Measurements from ENCODE around the gene TAS2R43.
"Not testable (repeated sequence)": the region's sequence is repeated elsewhere in the genome, so short reads cannot be mapped to it uniquely, and the experiment has no call there.

Gene TAS2R43

DNA sequence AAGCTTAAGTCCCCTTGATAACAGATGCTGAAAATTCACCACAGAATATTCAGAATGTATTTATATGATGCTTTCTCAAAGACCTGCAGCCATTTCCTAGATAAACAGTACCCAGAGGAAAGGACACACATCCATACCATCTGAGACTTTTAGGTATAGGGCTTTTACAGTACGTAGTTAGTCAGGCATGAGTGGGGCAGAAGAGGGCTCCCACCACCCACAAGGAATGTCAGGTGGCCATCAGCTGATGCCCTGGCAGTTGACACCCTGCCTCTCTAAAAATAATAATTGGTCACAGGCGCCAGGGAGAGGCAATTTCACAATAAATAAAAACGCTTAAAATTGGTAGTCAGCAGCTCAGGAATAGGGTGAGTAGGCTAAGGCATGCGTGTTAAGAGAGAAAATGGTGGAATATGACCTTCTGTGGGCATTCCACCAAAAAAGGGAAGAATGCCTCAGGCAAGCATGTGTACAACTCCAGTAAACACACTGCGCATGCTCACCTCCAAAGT lies 22.2 kb downstream of the TAS2R43 start:
- intact Hi-C loops (cut with DNase I), result no loop called here
- no peak for DNase-seq

DNA sequence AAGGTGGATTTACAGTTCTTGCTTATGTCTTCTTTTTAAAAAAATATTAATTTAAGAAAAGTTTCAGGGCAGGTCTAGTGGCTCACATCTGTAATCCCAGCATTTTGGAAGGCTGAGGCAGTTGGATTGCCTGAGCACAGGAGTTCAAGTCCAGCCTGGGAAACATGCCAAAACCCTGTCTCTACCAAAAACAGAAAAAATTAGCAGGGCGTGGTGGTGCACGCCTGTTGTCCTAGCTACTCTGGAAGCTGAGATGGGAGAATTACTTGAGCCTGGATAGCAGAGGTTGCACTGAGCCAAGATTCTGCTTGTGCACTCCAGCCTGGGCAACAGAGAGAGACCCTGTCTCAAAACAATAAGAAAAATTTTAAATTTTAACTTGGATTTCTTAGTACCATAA lies 24.6 kb downstream of the TAS2R43 start:
- peak in 10 of 42 donors; percentile 4 to 56 (median 20) for DNase-seq
- intact Hi-C loops (cut with DNase I), result no loop called here

DNA sequence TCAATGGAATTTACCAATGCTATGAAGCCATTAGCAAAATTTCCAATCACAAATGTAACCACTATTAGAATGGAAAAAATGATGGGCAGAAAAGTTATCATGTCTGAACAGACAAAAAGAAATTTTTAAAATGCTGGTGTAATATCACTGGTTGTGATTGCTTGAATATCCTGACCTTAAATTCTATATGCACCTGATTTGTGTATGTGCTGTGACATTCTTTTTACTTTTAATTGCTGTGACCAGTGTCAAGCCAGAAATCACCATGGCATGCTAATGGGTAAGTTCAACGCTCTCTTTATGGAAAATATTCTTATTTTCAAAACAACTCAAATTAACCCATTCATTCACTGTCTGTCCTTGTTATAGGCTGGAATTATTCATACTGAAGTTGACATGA lies 29.9 kb downstream of the TAS2R43 start, which contains the start of gene TAS2R46:
TSS of gene TAS2R46 (minus strand) at position 101 of the 400 bp plus-strand sequence. CDS start at position 101, 0 bp downstream.
- DNase-seq; intact Hi-C loops (cut with DNase I): not testable (repeated sequence)

DNA sequence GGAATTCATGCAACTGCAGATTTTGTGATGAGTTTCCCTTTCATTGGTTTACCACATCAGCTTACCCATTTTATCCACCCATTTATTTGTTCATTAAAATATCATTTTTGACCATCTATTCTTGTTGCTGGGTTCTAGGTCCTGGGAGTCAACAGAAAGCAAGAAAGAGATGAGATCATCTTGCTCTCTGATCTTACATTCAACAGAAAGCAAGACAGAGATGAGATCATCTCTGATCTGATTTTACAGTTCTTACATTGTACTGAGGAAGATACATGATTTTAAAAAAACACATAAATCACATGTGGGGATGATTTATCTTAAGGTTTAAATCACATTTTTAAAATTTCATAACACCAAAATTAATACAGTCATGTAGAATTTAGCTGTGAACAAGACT lies 32.3 kb downstream of the TAS2R43 start:
- no peak for DNase-seq
- intact Hi-C loops (cut with DNase I), result no loop called here

DNA sequence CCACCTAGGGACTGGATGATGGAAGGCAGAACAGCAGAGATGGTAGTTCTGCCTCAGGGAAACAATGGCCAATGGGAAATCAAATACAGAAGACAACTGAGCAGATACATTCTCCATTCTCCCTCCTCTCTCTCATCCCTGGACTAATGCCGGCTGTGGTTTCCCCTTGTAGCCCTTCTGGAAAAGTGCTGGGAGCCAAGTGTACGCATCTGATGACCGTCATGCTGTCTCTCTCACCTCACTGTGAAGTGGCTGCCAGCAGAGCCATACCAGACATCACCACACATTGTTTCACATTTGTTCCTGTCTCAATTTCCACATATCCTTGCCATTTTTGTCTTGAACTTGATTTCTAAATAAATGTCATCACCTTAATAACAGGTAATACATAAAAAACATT lies 33.1 kb downstream of the TAS2R43 start:
- intact Hi-C loops (cut with DNase I), result no loop called here
- no peak for DNase-seq

DNA sequence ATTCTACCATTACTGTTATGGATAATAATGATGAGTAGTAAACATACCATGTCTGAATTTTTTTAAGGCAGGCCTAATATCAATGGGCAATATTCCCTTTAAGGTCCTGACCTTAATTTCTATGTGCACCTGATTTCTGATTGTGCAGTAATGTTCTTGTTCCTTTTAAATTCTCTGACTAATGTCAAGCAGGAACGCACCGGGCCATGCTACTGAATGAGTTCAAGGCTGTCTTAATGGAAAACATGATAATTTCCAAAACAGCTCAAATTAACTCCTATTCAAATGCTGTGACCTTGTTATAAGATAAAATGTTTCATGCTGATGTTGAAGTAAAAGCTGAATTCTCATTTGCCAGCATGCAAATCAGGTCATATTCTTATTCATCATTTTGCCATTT lies 36.8 kb downstream of the TAS2R43 start:
- intact Hi-C loops (cut with DNase I), result no loop called here
- DNase-seq, result no peak

DNA sequence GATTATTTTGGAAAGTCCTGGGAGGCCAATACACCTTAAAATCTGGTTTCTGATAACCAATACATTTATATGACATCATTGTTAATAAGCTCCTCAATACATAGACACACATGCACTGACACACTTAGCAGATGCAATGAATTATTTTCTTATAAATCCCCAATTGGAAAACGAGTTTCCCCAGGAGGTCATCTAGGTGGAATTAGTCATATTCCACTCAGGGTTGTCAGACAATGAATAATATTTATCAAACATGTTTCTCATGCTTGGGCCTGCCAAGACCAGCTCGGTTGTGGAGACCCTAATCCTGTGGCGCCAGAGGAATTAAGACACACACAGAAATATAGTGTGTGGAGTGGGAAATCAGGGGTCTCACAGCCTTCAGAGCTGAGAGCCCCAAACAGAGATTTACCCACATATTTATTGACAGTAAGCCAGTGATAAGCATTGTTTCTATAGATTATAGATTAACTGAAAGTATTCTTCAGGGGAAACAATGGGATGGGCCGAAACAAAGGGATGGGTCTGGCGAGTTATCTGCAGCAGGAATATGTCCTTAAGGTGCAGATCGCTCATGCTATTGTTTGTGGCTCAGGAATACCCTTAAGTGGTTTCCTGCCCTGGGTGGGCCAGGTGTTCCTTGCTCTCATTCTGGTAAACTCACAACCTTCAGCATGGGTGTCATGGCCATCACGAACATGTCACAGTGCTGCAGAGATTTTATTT lies 42.1 kb downstream of the TAS2R43 start:
- intact Hi-C loops (cut with DNase I); DNase-seq: not testable (repeated sequence)

DNA sequence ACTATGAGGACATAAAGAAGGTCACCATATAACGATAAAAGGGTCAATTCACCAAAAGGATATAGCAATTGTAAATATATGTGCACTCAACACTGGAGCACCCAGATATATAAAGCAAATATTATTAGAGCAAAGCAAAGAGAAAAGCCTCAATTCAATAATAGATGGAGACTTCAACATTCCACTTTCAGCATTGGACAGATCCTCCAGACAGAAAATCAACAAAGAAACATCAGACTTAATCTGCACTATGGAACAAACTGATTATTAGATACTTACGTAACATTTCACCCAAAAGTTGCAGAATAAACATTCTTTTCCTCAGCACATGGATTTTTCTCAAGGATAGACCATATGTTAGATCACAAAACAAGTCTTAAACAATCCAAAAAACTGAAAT lies 50.7 kb downstream of the TAS2R43 start:
- DNase-seq; intact Hi-C loops (cut with DNase I): not testable (repeated sequence)

All from head of caudate nucleus (tissue), 42 donors.